Neuronal stem cell (in vitro differentiated cells): Measurements from ENCODE around the gene CYBA.

Source experiments
- DNase-seq: peaks from one replicate; pipeline ENCODE4 v3.0.0-alpha.2; 2013; ENCODE audit warnings: low spot score
- H2AFZ ChIP-seq: one replicate; pipeline ENCODE4 v1.6.1; 2013; ENCODE audit warnings: mild to moderate bottlenecking, low read length, inconsistent platforms
- H2AK5ac ChIP-seq: 2 replicates; pipeline ENCODE4 v1.6.1; 2013; ENCODE audit warnings: low read depth, mild to moderate bottlenecking, inconsistent platforms, low read length, moderate library complexity, mixed read lengths
- H2BK120ac ChIP-seq: 2 replicates; pipeline ENCODE4 v1.6.1; 2013; ENCODE audit warnings: low read depth, mild to moderate bottlenecking, inconsistent platforms, low read length, moderate library complexity, mixed read lengths
- H2BK12ac ChIP-seq: one replicate; pipeline ENCODE4 v1.6.1; 2013; ENCODE audit warnings: low read length, inconsistent platforms
- H2BK15ac ChIP-seq: 2 replicates; pipeline ENCODE4 v1.6.1; 2013; ENCODE audit warnings: mild to moderate bottlenecking, low read length, inconsistent platforms, mixed read lengths
- H2BK5ac ChIP-seq: one replicate; pipeline ENCODE4 v1.6.1; 2013; ENCODE audit warnings: inconsistent platforms, mild to moderate bottlenecking, low read length, moderate library complexity
- H3K14ac ChIP-seq: one replicate; pipeline ENCODE4 v1.6.1; 2013; ENCODE audit warnings: low read length, inconsistent platforms
- H3K18ac ChIP-seq: 2 replicates; pipeline ENCODE4 v1.6.1; 2013; ENCODE audit warnings: low read length, inconsistent platforms
- H3K23ac ChIP-seq: 2 replicates; pipeline ENCODE4 v1.6.1; 2013; ENCODE audit warnings: low read depth, mild to moderate bottlenecking, mixed read lengths, low read length, inconsistent platforms; ENCODE audit not compliant: poor library complexity
- H3K27ac ChIP-seq: replicated peaks from 3 replicates; pipeline ENCODE4 v1.5.1; 2013; ENCODE audit warnings: low read length, inconsistent platforms
- H3K27me3 ChIP-seq, 3 experiments: 2 replicates each; pipeline ENCODE4 v1.6.1; 2013; ENCODE audit warnings: low read length in 3 of 3, mild to moderate bottlenecking in 2 of 3, inconsistent platforms in 1 of 3, low read depth in 1 of 3, mixed read lengths in 1 of 3, moderate library complexity in 1 of 3; ENCODE audit not compliant: control insufficient read depth in 3 of 3, insufficient read depth in 3 of 3
- H3K36me3 ChIP-seq, 2 donors: replicated peaks in 1 of 2; 2 replicates each; pipeline ENCODE4 v1.6.1; 2013; ENCODE audit warnings: low read length in 2 of 2; ENCODE audit not compliant: control insufficient read depth in 2 of 2, insufficient read depth in 2 of 2
- H3K4ac ChIP-seq: 2 replicates; pipeline ENCODE4 v1.6.1; 2013; ENCODE audit warnings: inconsistent platforms, mild to moderate bottlenecking, low read length, moderate library complexity
- H3K4me1 ChIP-seq, 2 donors: 1 replicate in 1 of 2; 2 replicates in 1 of 2; pipeline ENCODE4 v1.6.1; 2013; ENCODE audit warnings: low read length in 2 of 2, low read depth in 1 of 2; ENCODE audit not compliant: control insufficient read depth in 2 of 2, insufficient read depth in 1 of 2
- H3K4me2 ChIP-seq: one replicate; pipeline ENCODE4 v1.6.1; 2013; ENCODE audit warnings: mild to moderate bottlenecking, low read length, inconsistent platforms; ENCODE audit not compliant: insufficient read depth, poor library complexity, severe bottlenecking
- H3K4me3 ChIP-seq, 2 donors: 2 replicates each; pipeline ENCODE4 v1.5.1; 2013; ENCODE audit warnings: low read length in 2 of 2, mild to moderate bottlenecking in 2 of 2, inconsistent platforms in 1 of 2, moderate library complexity in 1 of 2
- H3K79me1 ChIP-seq: one replicate; pipeline ENCODE4 v1.6.1; 2013; ENCODE audit warnings: low read depth, mild to moderate bottlenecking, inconsistent platforms, low read length, moderate library complexity
- H3K9ac ChIP-seq: one replicate; pipeline ENCODE4 v1.6.1; 2013; ENCODE audit warnings: mild to moderate bottlenecking, low read depth, low read length, inconsistent platforms; ENCODE audit not compliant: poor library complexity
- H3K9me3 ChIP-seq, 2 donors: replicated peaks in 1 of 2; 2 replicates each; pipeline versions ENCODE3 to v1.6.1; 2013; ENCODE audit warnings: low read length in 2 of 2, mild to moderate bottlenecking in 2 of 2, inconsistent platforms in 1 of 2, low read depth in 1 of 2, mixed read lengths in 1 of 2, moderate library complexity in 1 of 2; ENCODE audit not compliant: control insufficient read depth in 2 of 2, insufficient read depth in 1 of 2
- H4K8ac ChIP-seq: one replicate; pipeline ENCODE4 v1.6.1; 2013; ENCODE audit warnings: low read depth, mild to moderate bottlenecking, inconsistent platforms, low read length, moderate library complexity
- H4K91ac ChIP-seq: one replicate; pipeline ENCODE4 v1.6.1; 2013; ENCODE audit warnings: low read length, low read depth, mild to moderate bottlenecking, inconsistent platforms; ENCODE audit not compliant: poor library complexity
- WGBS, 2 donors: extraction: QIAGEN DNeasy Blood & Tissue Kit; methylation state at CpG; one replicate each; pipeline ENCODE4 v1.1.7; 2013; ENCODE audit warnings: missing lambda C conversion rate in 2 of 2, mixed read lengths in 1 of 2; ENCODE audit not compliant: insufficient read length in 2 of 2, insufficient replicate concordance in 1 of 2; ENCODE audit errors: extremely low coverage in 2 of 2; 5-methylcytosine and 5-hydroxymethylcytosine counted together

Gene CYBA

GRCh38 chr16:88614818-88615580 is 35.9 kb downstream of the CYBA start:
- Histone ChIP-seq H3K4me1 (peaks cover 5 to 8% of the 10 kb centered on the region in 2 donors), H3K18ac (no peak overlapping the region), H3K36me3 (peaks cover 29 to 95% of the 10 kb centered on the region in 2 donors), H3K9me3 (no peaks in the 10 kb centered on the region), H2AFZ (no peak overlapping the region), H3K27me3 (peaks cover 0 to under 1% (median 0%) of the 10 kb centered on the region in 3 experiments), H4K8ac (no peak overlapping the region), H2BK12ac (no peak overlapping the region), H3K4me3 (no peak overlapping the region), H3K27ac (no peak overlapping the region), H3K9ac (no peak overlapping the region), H2BK15ac (no peak overlapping the region), H3K4me2 (no peak overlapping the region), H3K79me1 (peaks cover 4% of the 10 kb centered on the region), H4K91ac (no peak overlapping the region), H2BK120ac (no peak overlapping the region), H3K23ac (no peak overlapping the region), H2AK5ac (no peak overlapping the region), H3K4ac (no peak overlapping the region), H3K14ac (no peak overlapping the region), H2BK5ac (no peak overlapping the region)
- WGBS, 2 donors = no CpG with 5 or more reads among the region's 19 CpGs
- DNase-seq = no peak

- Histone ChIP-seq H3K36me3 (peaks cover 27 to 95% of the 10 kb centered on the region in 2 donors), H2BK120ac (no peak overlapping the region), H3K4me2 (no peak overlapping the region), H3K4ac (no peak overlapping the region), H2AK5ac (no peak overlapping the region), H3K4me3 (no peak overlapping the region), H2BK15ac (no peak overlapping the region), H2AFZ (no peak overlapping the region), H4K8ac (no peak overlapping the region), H3K9ac (no peak overlapping the region), H3K4me1 (peaks cover 5 to 8% of the 10 kb centered on the region in 2 donors), H4K91ac (no peak overlapping the region), H3K9me3 (no peaks in the 10 kb centered on the region), H3K27me3 (peaks cover 0 to 1% (median 0%) of the 10 kb centered on the region in 3 experiments), H2BK5ac (no peak overlapping the region), H3K14ac (no peak overlapping the region), H3K79me1 (peaks cover 4% of the 10 kb centered on the region), H3K18ac (no peak overlapping the region), H3K23ac (no peak overlapping the region), H3K27ac (no peak overlapping the region), H2BK12ac (no peak overlapping the region)
- no CpG with 5 or more reads among the region's 19 CpGs for WGBS, 2 donors
- no peak for DNase-seq
Measured at GRCh38 chr16:88613911-88614817, 36.7 kb downstream of the CYBA start.

- Histone ChIP-seq H3K27me3 (peaks cover 0 to 1% (median 0%) of the 10 kb centered on the region in 3 experiments), H4K91ac (no peak overlapping the region), H3K14ac (no peak overlapping the region), H3K9me3 (no peaks in the 10 kb centered on the region), H2BK120ac (no peak overlapping the region), H3K23ac (no peak overlapping the region), H2BK5ac (no peak overlapping the region), H3K4me2 (no peak overlapping the region), H3K9ac (no peak overlapping the region), H2BK12ac (no peak overlapping the region), H3K18ac (no peak overlapping the region), H2AK5ac (no peak overlapping the region), H3K4me1 (peaks cover 2 to 8% of the 10 kb centered on the region in 2 donors), H2BK15ac (no peak overlapping the region), H2AFZ (no peak overlapping the region), H3K4me3 (no peak overlapping the region), H4K8ac (no peak overlapping the region), H3K4ac (no peak overlapping the region), H3K79me1 (peaks cover 4% of the 10 kb centered on the region), H3K36me3 (peaks cover 30 to 93% of the 10 kb centered on the region in 2 donors), H3K27ac (no peak overlapping the region)
- DNase-seq = no peak
- WGBS, 2 donors = no CpG with 5 or more reads among the region's 10 CpGs
Measured at GRCh38 chr16:88613293-88613692, 37.6 kb downstream of the CYBA start.
